Amygdala (tissue), 56 donors: ENCODE data around the gene AKAP7.
"Not testable (repeated sequence)": the region's sequence is repeated elsewhere in the genome, so short reads cannot be mapped to it uniquely, and the experiment has no call there.

Source experiments
- DNase-seq, 56 donors: peaks; one replicate each; lab custom pipeline; 2025; lab: John Stamatoyannopoulos, UW

The AKAP7 gene

DNA sequence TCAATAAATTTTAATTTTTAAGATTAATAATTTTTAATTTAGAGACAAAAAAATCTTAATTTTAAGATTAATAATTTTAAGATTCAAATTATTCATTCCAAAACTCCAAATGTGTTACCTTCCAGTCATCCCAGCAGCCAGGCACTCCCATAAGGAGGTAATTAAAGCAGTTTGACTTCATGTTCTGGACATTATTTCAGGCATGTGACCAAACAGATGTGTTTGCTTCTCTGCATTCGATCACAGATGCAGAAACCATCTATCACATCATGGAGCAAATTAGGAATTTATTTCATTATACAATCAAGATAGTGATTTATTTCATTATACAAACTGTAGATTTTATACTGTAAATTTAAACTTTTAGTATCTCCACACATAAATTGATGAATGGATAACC is 150.3 kb downstream of the AKAP7 start:
- DNase-seq = no peak

DNA sequence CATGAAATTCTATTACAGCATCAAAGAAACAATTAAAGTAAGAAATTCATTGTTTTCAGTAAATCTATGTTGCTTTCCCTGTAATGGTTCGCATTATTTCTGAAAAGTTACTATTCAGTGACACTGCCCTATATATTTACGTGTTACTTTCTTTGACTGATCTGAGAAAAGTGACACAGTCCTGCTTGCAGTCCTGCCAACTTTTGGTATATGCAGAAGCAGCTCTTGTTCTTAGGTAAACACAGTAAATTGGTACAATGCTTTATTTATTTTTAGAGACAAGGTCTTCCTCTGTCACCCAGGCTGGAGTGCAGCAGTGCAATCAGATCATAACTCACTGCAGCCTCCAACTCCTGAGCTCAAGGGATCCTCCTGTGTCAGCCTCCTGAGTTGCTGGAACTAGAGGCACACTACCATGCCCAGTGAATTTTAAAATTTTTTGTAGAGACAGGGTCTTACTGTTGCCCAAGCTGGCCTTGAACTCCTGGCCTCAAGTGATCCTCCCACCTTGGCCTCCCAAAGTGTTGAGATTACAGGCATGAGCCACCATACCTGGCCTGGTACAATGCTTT is 151.3 kb downstream of the AKAP7 start:
- DNase-seq = no peak

DNA sequence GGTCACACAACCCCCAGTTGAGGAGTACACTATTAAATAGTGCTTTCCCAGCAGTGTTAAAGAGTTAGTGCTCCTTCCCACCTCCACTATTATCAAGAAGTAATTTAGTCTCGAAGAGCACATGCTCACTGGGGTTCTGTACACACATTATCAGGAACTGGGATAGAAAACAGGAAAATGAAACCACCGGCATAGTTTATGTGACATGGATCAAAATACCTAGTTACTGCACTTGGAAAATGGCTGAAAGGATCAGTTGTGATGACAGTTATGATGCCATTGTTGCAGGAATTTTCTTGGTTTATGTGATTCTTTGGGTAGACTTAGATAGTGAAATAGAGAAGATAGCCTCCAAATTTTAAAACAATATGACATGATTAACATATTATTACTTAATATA is 152.9 kb downstream of the AKAP7 start:
- DNase-seq = no peak

DNA sequence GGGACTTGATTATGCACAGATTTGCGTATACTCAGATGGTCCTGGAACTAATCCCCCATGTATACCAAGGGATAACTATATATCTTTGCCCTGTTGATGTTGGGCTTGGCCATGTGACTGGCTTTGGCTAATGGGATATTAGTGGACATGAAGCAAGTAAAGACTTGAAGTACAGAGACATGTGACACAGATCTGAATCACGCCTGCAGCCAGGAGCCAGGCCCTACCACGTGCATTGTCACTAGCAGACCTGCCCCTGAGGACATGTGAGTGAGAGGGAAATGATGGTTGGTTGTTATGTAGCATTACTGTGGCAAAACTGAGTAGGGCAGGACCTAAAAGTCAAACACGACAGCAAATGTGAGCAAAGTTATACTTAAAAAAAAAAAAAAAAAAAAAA is 155.7 kb downstream of the AKAP7 start:
- no peak for DNase-seq

DNA sequence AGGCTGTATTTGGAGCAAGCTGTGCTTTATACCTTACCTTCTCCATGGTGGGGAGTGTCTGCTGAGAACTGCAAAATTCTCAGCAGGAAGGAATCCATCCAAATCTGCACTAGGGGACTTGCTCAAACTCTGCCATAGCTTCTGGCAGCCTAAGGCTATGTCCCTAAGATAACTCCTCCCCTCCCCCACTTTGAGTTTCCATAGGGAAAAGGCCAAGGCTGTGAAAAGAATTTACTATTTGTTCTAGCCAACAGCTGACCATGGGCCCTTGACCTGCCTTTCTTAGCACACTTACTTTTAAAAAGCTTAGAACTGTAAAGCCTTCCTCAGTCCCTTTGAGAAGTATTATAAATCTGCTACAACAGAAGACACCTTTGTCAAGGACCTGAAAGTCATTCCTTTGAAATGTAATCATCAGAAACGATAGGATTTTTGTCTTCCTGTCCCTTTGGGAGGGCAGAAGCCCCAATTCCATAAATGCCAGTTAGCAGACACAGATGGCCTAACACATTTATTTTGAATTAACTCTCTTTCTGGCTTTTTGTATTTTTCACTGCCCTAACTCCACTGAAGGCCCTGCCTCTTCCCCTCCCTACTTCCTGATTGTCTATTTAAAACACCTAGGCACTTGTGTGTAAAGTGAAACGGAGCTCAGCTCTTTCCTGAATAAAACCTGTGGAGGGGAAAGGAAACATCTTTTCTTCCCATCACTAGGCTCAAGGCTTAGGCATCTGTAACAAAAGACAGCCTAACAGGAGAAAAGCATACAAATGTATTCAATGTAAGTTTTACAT is 157.1 kb downstream of the AKAP7 start:
- no peak for DNase-seq

DNA sequence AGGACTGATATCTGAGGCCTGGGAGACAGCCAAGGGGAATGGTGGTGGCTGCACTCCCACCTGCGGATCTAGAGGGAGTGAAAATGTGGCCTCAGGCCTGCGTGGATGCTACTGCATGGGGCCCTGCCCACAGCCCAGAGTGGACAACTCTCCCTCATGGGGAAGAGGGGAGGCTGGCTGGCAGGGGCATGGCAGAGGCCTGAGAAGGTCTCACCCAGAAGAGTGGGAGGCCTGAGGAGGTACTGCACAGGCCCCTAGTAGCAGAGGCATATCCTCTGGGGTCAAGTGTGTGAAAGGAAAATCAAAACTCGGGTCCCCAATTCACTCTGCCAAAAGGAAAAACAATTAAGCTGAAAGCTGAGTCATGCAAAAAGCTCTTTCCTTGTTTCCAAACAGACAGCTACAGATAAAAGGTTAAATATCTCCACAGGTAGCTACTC is 158.2 kb downstream of the AKAP7 start:
- no peak for DNase-seq

DNA sequence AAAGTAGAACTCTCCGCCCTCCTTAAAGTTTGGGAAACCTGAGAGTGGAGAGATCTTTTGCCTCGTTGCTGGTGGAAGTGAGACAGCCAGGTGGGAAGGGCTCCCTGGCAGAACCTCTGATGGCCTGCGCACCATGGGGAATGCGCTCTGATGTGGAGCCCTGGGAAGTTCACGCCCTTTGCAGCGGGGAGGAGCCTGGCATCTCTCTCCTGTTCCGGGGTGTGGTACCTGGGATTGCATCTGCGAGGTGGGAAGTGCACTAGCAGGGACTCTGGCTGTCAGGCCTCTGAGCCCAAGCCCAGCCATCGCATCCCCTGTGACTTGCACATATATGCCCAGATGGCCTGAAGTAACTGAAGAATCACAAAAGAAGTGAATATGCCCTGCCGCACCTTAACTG is 159.8 kb downstream of the AKAP7 start:
- DNase-seq = no peak

DNA sequence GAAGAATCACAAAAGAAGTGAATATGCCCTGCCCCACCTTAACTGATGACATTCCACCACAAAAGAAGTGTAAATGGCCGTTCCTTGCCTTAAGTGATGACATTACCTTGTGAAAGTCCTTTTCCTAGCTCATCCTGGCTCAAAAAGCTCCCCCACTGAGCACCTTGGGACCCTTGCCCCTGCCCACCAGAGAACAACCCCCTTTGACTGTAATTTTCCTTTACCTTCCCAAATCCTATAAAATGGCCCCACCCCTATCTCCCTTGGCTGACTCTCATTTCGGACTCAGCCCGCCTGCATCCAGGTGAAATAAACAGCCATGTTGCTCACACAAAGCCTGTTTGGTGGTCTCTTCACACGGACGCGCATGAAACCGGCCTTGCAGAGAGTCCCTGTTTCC is 165.6 kb downstream of the AKAP7 start:
- DNase-seq = not testable (repeated sequence)

DNA sequence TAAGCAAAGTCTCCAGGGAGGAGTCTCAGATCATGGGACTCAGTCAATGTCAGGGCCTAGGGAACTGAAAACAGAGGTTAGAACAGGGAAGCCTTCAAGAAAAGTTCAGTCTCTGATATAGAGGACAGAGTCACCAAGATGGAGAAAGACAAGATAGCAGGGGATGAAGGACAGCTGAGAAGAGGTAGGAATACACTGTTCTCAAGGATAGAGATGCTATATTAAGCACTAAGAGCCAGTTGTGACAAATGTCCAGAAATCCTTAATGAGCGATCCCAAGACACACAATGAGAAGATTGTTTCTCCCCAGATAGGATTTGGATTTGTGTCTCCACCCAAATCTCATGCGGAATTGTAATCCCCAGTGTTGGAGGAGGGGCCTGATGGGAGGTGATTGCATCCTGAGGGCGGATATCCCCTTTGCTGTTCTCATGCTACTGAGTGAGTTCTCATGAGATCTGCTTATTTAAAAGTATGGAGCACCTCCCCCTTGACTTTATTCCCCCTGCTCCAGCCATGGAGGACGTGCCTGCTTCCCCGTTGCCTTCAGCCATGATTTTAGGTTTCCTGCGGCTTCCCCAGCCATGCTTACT is 168.2 kb downstream of the AKAP7 start:
- DNase-seq = no peak

DNA sequence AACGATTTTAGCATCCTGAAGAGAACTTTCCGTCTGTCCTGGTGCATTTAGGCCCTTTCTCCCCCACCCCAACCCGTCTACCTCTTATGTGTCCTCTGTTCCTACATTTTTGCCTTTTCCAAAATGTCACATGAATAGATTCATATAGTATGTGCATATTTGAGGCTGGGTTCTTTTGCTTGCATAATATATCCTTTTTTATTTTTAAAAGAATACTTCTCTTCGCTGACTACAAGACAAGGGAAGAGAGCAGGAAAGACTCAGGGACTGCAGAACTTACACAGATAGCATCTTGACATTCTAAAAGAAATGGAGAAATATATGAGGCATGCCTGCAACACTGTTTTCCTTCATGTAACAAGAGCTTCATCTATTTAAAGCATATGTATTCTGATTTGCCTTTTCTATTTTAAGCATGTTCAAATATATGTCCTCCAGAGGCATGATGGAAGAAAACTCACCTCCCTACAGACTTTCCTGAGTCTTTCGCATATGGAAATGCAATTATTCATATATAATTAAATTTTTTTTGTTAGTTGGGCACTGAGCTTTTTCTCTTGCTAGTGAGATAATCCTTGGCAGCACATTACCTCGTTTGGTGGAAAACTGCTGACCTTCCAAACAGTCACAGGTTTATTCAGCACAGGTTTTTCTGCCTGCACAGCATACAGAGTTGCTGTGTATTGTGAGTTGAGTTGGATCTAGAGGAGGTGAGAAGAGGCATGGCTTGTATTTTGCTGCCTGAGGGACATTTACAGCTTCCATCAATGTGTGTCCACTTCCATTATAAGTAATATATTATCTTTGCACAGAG is 170.0 kb downstream of the AKAP7 start:
- DNase-seq = no peak

DNA sequence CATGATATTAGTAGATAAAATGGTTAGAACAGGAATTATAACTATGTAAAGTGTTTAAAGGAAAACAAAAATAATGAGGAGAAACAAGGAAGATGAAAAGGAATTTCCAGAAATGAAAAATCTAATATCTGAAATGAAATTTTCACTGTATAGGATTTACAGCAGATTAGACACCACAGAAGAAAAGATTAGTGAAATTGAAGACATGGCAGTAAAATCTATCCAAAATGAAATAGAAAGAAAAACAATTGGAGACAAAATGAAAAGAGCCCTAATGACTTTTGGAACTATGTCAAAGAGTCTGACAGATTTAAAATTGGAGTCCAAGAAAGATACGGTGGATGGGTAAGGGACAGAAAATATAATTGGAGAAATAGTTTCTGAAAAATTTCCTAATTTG is 174.2 kb downstream of the AKAP7 start:
- no peak for DNase-seq

DNA sequence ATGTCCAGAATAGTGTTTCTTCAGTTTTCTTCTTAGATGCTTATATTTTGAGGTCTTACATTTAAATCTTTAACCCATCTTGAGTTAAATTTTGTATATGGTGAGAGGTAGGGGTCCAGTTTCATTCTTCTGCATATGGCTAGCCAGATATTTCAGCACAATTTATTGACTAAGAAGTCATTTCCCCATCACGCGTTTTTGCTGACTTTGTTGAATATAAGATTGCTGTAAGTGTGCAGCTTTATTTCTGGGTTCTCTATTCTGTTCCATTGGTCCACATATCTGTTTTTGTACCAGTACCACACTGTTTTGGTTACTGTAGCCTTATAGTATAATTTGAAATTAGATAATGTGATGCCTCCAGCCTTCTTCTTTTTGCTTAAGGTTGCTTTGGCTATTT is 179.6 kb downstream of the AKAP7 start:
- DNase-seq = no peak

DNA sequence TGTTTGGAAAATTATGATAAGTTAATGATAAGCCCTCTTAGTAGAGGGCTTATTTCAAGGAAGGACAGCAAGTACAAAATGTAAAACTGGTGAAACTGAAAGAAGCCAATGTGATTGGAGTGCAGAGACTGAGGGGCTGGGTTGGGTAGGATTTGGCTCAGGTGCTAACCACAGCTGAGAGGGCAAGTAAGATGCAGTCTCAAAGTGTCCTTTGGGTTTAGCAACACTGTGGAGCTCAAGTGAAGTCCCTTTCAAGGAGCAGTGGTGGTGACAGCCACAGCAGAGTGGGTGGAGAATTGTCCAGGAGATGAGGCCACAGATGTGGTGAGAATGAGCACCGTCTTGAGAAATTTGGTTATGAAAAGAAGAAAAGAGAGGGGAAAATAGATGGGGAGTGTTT is 181.4 kb downstream of the AKAP7 start:
- no peak for DNase-seq

DNA sequence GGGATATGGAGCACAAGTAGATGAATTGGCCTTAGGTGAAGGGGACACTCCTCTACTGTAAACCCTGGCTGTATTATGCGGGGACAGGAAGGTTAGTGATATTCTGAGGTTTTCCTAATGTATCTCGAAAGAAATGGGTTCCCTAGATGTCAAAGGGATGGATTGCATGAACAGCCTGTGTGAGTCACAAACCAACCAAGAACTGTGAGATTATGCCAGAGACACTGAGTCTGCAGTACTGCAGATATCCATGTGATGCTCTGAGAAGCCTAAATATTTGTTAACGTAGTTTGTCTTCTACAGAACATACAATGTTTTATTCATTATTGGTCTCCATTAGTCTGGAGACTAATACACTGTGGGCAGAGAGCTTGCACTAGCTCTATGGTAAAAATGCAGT is 182.2 kb downstream of the AKAP7 start:
- no peak for DNase-seq

DNA sequence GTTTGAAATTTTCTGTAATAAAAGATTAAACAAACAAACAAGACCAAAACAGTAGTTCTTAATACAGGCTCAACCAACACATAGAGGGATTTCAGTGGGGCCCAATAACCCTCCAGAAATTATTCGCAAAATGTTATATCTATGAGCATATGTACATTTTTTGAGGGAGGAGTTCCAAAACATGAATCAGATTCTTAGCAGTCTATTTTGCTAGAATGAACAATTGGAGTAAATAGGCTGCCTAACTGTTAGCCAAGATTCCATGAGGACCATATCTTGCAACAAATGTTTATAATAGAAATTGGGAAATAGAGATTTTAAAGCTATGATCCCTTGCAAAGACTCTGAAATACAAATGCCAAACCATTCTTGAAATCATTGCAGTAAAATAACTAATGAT is 186.3 kb downstream of the AKAP7 start:
- DNase-seq = no peak

DNA sequence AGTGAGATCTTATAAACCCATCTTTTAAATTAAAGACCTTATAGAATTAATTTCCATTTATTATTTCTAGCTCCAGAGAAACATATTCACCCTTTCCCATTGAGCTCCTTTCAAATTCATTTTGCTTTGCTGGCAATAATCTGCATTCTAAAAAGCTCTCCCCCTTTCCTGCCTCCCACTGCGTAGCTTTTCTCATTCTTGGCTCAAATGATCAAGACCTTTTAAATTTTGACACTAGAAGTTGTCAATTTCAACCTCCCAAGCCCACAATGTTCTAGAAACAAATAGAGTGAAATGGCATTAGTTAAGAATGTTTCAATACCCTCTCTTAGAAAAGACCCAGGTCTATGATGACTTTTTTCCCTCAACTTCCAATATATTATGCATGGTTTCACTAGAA is 186.9 kb downstream of the AKAP7 start:
- DNase-seq = no peak

DNA sequence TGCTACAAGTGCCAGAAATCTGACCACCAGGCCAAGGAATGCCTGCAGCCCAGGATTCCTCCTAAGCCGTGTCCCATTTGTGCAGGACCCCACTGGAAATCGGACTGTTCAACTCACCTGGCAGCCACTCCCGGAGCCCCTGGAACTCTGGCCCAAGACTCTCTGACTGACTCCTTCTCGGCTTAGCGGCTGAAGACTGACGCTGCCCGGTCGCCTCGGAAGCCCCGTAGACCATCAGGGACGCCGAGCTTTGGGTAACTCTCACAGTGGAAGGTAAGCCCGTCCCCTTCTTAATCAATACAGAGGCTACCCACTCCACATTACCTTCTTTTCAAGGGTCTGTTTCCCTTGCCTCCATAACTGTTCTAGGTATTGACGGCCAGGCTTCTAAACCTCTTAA is 190.4 kb downstream of the AKAP7 start:
- not testable (repeated sequence) for DNase-seq

DNA sequence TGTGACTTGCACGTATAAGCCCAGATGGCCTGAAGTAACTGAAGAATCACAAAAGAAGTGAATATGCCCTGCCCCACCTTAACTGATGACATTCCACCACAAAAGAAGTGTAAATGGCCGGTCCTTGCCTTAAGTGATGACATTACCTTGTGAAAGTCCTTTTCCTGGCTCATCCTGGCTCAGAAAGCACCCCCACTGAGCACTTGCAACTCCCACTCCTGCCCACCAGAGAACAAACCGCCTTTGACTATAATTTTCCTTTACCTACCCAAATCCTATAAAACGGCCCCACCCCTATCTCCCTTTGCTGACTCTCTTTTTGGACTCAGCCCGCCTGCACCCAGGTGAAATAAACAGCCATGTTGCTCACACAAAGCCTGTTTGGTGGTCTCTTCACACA is 193.5 kb downstream of the AKAP7 start:
- not testable (repeated sequence) for DNase-seq

DNA sequence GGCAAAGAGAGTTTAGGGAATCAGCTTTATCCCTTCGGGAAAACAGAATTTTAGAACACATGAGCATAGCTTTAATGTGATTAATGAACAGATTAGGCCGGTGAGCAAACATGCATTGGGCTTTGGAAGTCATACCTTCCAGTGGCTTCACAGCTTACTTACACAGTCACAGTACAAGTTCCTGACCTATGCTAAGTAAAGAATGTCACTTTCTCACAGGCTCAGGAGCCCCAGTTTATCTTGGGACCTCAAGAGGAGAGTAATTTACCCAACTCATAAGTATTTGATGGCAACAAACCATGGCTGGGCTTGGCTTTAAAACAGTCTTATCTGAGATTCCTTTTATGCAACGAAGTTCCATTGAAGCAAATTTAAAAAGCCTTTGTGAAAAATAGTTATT is 195.9 kb downstream of the AKAP7 start:
- DNase-seq = no peak

DNA sequence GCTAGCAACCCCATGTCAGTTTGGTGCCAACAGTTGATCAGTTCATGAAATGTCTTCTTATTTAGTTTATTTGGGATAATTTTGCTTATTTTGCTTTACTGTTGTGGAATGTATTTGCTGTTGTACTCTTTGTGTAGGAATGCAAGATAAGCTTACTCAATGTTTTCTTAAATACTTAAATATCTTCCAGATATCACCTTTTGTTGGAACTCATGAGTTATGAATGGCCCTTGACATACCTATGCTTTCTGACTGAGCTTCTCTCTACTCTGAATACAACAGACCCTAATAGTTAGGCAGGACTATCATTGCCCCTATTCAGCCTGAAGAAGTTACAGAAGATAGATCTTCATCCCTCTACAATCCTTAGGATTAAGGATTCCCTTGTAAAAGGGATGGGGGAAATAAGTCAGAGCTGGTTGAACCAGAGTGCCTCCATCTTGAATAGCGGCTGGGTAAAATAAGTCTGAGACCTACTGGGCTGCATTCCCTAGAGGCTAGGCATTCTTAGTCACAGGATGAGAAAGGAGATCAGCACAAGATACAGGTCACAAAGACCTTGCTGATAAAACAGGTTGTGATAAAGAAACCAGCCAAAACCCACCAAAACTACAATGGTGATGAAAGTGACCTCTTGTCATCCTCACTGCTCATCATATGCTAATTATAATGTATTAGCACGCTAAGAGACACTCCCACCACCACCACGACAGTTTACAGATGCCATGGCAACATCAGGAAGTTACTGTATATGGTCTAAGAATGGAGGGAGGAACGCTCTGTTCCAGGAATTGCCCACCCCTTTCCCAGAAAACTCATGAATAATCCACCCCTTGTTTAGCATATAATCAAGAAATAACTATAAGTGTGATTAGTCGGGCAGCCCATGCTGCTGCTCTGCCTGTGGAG is 196.9 kb downstream of the AKAP7 start:
- no peak for DNase-seq
